ENCODE results near the gene KMT2E. TPM values are rescaled to one million over a fixed set of nuclear protein-coding genes. Genes with fewer than 3 reads are reported as not detected.

KMT2E gene
- total RNA-seq, 1 experiment from 2014 or later = 63.9 TPM

GRCh38 chr7:104967088-104967487, 46.9 kb upstream of the KMT2E start:
- Histone ChIP-seq H3K9me3 (ENCODE audit: low read depth, low read length, poor library complexity, severe bottlenecking) (no peaks in the 10 kb centered on the region), H3K36me3 (ENCODE audit: insufficient read depth, low read length, poor library complexity, severe bottlenecking) (no peaks in the 10 kb centered on the region), H3K4me1 (ENCODE audit: insufficient read depth, low read length, poor library complexity, severe bottlenecking) (peaks cover 10% of the 10 kb centered on the region), H3K4me3 (ENCODE audit: low read depth, low read length, poor library complexity, severe bottlenecking) (no peak overlapping the region), H3K27ac (ENCODE audit: low read depth, low read length, poor library complexity, severe bottlenecking) (no peak overlapping the region), H3K27me3 (replicated peaks; ENCODE audit: insufficient read depth, low read depth, low read length, poor library complexity) (no peaks in the 10 kb centered on the region)
- ChIA-PET CTCF (no interaction called here), POLR2A (ENCODE audit: low non-redundant PET) (no interaction called here)
- no peak for TF ChIP-seq EZH2 (IDR thresholded peaks at IDR 0.05; ENCODE audit: borderline replicate concordance, low read depth, low read length, poor library complexity, severe bottlenecking)
- TF ChIP-seq CTCF (conservative IDR thresholded peaks at IDR 0.05; ENCODE audit: low read depth, low read length) = no peak
- no peak for DNase-seq (ENCODE audit: low spot score)
- intact Hi-C loops (cut with micrococcal nuclease; ENCODE audit: unreplicated experiment) = no loop called here
- no TSS peak for BruUV-seq (replicated peaks)

GRCh38 chr7:104967595-104967994, 46.4 kb upstream of the KMT2E start:
- no peak overlapping the region for H3K4me3 ChIP-seq (ENCODE audit: low read depth, low read length, poor library complexity, severe bottlenecking)
- H3K9me3 ChIP-seq (ENCODE audit: low read depth, low read length, poor library complexity, severe bottlenecking) = no peaks in the 10 kb centered on the region
- intact Hi-C loops (cut with micrococcal nuclease; ENCODE audit: unreplicated experiment) = no loop called here
- DNase-seq (ENCODE audit: low spot score) = no peak
- H3K4me1 ChIP-seq (ENCODE audit: insufficient read depth, low read length, poor library complexity, severe bottlenecking) = peaks cover 15% of the 10 kb centered on the region
- no peak overlapping the region for H3K27ac ChIP-seq (ENCODE audit: low read depth, low read length, poor library complexity, severe bottlenecking)
- BruUV-seq (replicated peaks) = no TSS peak
- ChIA-PET POLR2A (ENCODE audit: low non-redundant PET) (no interaction called here), CTCF (no interaction called here)
- TF ChIP-seq EZH2 (IDR thresholded peaks at IDR 0.05; ENCODE audit: borderline replicate concordance, low read depth, low read length, poor library complexity, severe bottlenecking) (no peak), CTCF (conservative IDR thresholded peaks at IDR 0.05; ENCODE audit: low read depth, low read length) (no peak)
- no peaks in the 10 kb centered on the region for H3K27me3 ChIP-seq (replicated peaks; ENCODE audit: insufficient read depth, low read depth, low read length, poor library complexity)
- no peaks in the 10 kb centered on the region for H3K36me3 ChIP-seq (ENCODE audit: insufficient read depth, low read length, poor library complexity, severe bottlenecking)

- TF ChIP-seq EZH2 (IDR thresholded peaks at IDR 0.05; ENCODE audit: borderline replicate concordance, low read depth, low read length, poor library complexity, severe bottlenecking) = no peak
- no peak for TF ChIP-seq CTCF (conservative IDR thresholded peaks at IDR 0.05; ENCODE audit: low read depth, low read length)
- BruUV-seq (replicated peaks) = no TSS peak
- Histone ChIP-seq H3K4me3 (ENCODE audit: low read depth, low read length, poor library complexity, severe bottlenecking) (no peak overlapping the region), H3K9me3 (ENCODE audit: low read depth, low read length, poor library complexity, severe bottlenecking) (no peaks in the 10 kb centered on the region), H3K27me3 (replicated peaks; ENCODE audit: insufficient read depth, low read depth, low read length, poor library complexity) (no peaks in the 10 kb centered on the region), H3K36me3 (ENCODE audit: insufficient read depth, low read length, poor library complexity, severe bottlenecking) (no peaks in the 10 kb centered on the region), H3K4me1 (ENCODE audit: insufficient read depth, low read length, poor library complexity, severe bottlenecking) (peaks cover 24% of the 10 kb centered on the region), H3K27ac (ENCODE audit: low read depth, low read length, poor library complexity, severe bottlenecking) (no peak overlapping the region)
- ChIA-PET POLR2A (ENCODE audit: low non-redundant PET) (no interaction called here), CTCF (interaction anchor here (0.7 kb wide), 1 partner anchor 10 kb away, joined by 4 read pairs; no protein-coding TSS in a partner anchor)
- no peak for DNase-seq (ENCODE audit: low spot score)
- intact Hi-C loops (cut with micrococcal nuclease; ENCODE audit: unreplicated experiment) = no loop called here
These were observed 45.4 kb upstream of the KMT2E start for GRCh38 chr7:104968648-104969047.
